OCI-LY3 (cell line): ENCODE results near the gene RGL3.

ENCODE experiments used
- CTCF ChIP-seq: fragments of 200-600, 300-600 bp; sonication (generic); IDR thresholded peaks from 2 replicates; pipeline ENCODE4 v1.5.1; 2014; ENCODE audit warnings: antibody characterized with exemption, low read length, low read depth
- EZH2phosphoT487 ChIP-seq: fragments of 200-600 bp; shearing (Covaris generic); IDR thresholded peaks from 2 replicates; pipeline ENCODE4 v1.6.1; 2018; ENCODE audit warnings: antibody characterized with exemption, mixed run types, low read depth

DNA sequence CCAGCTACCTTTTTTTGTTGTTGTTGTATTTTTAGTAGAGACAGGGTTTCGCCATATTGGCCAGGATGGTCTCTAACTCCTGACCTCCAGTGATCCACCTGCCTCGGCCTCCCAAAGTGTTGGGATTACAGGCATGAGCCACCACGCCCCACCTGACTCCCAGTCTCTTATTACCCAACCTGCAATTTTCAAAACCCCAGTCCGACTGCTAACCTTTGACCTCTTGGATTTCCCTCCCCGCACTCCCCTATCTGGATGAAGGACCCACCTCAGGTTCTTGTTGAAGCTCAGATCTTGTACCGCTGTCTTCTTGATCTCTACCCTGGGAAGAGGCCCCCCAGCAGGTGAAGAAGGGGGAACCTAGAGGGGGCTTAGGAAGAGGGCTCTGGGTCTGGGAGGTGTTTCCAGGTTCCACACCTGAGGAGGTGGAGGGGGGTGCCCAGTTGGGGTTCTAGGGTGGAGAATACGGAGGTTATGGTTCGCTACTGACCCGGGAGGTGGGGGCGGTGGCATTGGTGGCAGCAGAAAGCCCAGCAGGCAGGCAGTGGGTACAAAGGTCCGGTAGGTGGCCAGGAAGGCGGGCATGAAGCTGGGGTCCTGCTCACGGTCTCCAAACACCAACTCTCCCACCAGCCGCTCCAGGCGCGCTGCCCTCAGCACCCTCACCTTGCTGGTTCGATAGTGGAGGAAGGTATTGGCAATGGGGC, 2.6 kb downstream of the RGL3 start:
- TF ChIP-seq CTCF (no peak), EZH2phosphoT487 (no peak)
